GM19455 (cell line): ENCODE measurements around the gene WDCP.

Experiments used
- ATAC-seq: cut with Tn5 transposase; IDR thresholded peaks from one replicate; pipeline ENCODE4 v1.9.1; 2021; ENCODE audit not compliant: unreplicated experiment

Gene WDCP

GRCh38 chr2:24007693-24008092 lies 39.5 kb downstream of the WDCP start:
- ATAC-seq = no peak

DNA sequence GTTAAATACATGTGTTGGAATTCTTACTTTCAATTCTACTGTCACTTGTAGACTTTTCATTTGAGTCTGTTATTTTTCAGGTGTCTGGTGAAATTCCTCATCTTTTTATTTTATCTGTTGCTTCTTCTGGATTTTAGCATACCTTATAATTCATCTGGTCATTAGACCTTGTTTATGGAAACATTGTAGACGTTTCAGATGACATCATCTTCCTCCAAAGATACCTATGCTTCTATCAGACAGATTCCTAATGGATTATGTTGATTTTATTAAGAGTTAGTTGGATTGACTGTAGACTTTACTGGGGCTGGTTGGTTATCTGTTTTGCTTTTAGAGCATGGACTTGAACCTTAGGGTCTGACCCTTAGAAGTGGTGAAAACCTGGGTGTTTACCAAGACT lies 52.6 kb downstream of the WDCP start:
- ATAC-seq = no peak

GRCh38 chr2:23993736-23994269 lies 53.4 kb downstream of the WDCP start:
- ATAC-seq = no peak

DNA sequence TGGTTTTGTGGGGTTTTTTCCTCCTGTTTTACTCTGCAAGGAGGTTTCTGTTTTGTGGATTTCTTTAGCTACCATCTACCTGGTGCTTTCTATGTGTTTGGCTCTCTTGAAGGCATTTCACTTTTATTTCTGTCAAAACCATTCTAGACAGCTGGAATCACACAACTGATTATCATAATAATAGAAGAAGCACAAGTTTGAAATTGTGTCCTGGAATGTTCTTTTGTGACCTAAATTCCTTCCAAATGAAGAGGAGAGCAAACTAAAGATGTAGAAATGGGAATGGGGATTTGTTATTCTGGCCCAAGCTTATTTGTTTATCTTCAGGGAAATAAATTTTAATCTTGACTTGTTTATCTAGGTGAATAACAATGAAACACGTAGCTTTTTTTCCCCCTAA lies 54.3 kb downstream of the WDCP start:
- ATAC-seq = no peak

- no peak for ATAC-seq
Measured at GRCh38 chr2:23988371-23988770, 58.8 kb downstream of the WDCP start.
